ENCODE measurements around the gene KIF5A.

KIF5A gene

DNA sequence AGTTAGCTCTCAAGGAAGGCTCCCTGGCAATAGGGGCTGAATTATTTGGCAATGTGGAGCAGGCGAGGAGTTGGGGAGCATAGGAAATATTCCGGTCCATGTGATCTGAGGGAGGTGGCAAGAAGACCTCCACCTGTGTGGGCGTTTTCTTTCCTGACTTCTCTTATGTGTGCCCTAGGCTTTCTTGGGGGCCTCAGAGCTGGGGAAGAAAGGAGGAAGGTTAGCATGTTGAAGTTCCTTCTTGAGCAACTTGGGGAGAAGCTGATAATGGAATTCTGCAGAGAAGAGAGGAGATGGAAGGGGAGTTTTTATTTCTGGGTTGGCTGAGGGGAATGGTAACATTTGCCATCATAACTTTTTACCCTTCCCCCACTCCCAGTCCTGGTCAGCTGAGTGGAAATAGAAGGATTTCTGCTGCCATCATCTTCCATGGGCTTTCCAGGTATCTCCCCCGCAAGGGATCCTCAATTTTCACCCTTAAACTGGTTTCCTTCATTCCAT, 56.0 kb downstream of the KIF5A start:
- H3K4me3 ChIP-seq (ENCODE audit: low read depth, low read length): no peak overlapping the region
- TF ChIP-seq MYC (IDR thresholded peaks at IDR 0.05; ENCODE audit: low read depth, low read length) (no peak), POLR2A (IDR thresholded peaks at IDR 0.05; ENCODE audit: extremely low read depth, insufficient read length) (no peak)
- TF ChIP-seq, protein P1, sequence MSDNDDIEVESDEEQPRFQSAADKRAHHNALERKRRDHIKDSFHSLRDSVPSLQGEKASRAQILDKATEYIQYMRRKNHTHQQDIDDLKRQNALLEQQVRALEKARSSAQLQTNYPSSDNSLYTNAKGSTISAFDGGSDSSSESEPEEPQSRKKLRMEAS (IDR thresholded peaks at IDR 0.05; ENCODE audit: low read depth, low read length): no peak
- TF ChIP-seq, protein P2, sequence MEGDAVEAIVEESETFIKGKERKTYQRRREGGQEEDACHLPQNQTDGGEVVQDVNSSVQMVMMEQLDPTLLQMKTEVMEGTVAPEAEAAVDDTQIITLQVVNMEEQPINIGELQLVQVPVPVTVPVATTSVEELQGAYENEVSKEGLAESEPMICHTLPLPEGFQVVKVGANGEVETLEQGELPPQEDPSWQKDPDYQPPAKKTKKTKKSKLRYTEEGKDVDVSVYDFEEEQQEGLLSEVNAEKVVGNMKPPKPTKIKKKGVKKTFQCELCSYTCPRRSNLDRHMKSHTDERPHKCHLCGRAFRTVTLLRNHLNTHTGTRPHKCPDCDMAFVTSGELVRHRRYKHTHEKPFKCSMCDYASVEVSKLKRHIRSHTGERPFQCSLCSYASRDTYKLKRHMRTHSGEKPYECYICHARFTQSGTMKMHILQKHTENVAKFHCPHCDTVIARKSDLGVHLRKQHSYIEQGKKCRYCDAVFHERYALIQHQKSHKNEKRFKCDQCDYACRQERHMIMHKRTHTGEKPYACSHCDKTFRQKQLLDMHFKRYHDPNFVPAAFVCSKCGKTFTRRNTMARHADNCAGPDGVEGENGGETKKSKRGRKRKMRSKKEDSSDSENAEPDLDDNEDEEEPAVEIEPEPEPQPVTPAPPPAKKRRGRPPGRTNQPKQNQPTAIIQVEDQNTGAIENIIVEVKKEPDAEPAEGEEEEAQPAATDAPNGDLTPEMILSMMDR (IDR thresholded peaks at IDR 0.05; ENCODE audit: low read depth, low read length): no peak
- no peak for DNase-seq (ENCODE audit: low read depth)

DNA sequence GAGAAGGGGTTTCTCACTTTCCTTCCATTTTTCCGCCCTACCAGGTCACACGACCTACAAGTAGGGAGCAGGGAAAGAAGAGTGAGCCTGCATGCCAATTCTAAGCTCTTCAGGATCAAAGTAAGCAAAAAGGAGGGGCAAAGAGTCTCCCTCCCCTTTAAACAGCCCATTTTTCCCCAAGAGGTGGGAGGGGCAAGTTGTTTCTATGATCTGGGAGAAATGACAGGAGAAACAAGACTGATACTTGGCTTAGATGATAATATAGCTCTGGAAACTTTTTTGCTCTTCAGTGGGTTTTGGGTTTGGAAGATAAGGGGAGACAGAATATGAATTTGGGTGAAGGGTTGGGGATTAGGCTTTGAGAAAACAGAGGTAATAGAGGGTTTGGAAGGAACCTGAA, 56.6 kb downstream of the KIF5A start:
- H3K4me3 ChIP-seq (ENCODE audit: low read depth, low read length): no peak overlapping the region
- no peak for TF ChIP-seq MYC (IDR thresholded peaks at IDR 0.05; ENCODE audit: low read depth, low read length)
- no peak for TF ChIP-seq POLR2A (IDR thresholded peaks at IDR 0.05; ENCODE audit: extremely low read depth, insufficient read length)
- TF ChIP-seq, protein P2 (IDR thresholded peaks at IDR 0.05; ENCODE audit: low read depth, low read length): no peak
- TF ChIP-seq, protein P1 (IDR thresholded peaks at IDR 0.05; ENCODE audit: low read depth, low read length): no peak
- DNase-seq (ENCODE audit: low read depth): no peak

DNA sequence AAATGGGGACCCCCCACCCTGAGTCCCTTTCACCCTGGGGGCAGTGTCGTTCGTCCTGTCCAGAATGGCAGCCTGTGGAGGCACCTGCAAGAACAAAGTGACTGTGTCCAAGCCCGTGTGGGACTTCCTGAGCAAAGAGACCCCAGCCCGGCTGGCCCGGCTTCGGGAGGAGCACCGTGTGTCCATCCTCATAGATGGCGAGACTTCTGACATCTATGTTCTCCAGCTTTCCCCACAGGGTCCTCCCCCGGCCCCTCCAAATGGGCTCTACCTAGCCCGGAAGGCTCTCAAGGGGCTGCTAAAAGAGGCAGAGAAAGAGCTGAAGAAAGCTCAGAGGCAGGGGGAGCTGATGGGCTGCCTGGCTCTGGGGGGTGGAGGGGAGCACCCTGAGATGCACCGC, 57.0 kb downstream of the KIF5A start:
- no peak for DNase-seq (ENCODE audit: low read depth)
- H3K4me3 ChIP-seq (ENCODE audit: low read depth, low read length): no peak overlapping the region
- TF ChIP-seq, protein P1 (IDR thresholded peaks at IDR 0.05; ENCODE audit: low read depth, low read length): no peak
- TF ChIP-seq, protein P2 (IDR thresholded peaks at IDR 0.05; ENCODE audit: low read depth, low read length): no peak
- no peak for TF ChIP-seq POLR2A (IDR thresholded peaks at IDR 0.05; ENCODE audit: extremely low read depth, insufficient read length)
- no peak for TF ChIP-seq MYC (IDR thresholded peaks at IDR 0.05; ENCODE audit: low read depth, low read length)

DNA sequence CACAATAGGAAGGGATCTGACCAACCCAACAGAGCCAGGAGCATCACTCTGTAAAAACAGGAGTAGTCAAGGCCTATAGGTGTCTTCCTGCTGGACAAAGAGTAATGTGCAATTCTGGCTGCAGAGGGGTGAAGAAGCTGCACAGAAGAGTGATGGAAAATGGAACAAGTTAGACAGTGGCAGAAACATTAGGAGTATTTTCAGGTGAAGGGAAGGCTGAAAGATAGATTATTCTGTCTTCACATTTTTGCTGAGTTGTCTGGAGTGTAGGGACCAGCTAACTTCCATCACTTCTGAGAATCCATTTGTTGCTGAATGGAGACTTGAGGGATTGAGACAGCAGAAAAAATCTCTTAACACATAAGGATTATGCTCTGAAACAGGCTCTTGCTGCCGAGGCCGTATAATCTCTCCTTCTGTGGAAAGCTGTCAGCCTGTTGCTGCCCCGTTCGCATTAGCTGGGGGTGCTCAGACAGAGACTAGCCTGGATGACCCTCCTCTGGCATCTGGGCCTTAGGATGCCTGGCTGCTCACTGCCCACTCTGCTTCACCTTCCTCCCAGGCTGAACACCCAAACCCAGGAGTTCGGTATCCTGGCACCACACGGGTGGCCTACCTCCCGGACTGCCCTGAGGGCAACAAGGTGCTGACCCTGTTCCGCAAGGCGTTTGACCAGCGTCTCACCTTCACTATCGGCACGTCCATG, 58.3 kb downstream of the KIF5A start:
- DNase-seq (ENCODE audit: low read depth): no peak
- no peak overlapping the region for H3K4me3 ChIP-seq (ENCODE audit: low read depth, low read length)
- TF ChIP-seq MYC (IDR thresholded peaks at IDR 0.05; ENCODE audit: low read depth, low read length) (no peak), POLR2A (IDR thresholded peaks at IDR 0.05; ENCODE audit: extremely low read depth, insufficient read length) (no peak)
- TF ChIP-seq, protein P1 (IDR thresholded peaks at IDR 0.05; ENCODE audit: low read depth, low read length): no peak
- TF ChIP-seq, protein P2 (IDR thresholded peaks at IDR 0.05; ENCODE audit: low read depth, low read length): no peak

DNA sequence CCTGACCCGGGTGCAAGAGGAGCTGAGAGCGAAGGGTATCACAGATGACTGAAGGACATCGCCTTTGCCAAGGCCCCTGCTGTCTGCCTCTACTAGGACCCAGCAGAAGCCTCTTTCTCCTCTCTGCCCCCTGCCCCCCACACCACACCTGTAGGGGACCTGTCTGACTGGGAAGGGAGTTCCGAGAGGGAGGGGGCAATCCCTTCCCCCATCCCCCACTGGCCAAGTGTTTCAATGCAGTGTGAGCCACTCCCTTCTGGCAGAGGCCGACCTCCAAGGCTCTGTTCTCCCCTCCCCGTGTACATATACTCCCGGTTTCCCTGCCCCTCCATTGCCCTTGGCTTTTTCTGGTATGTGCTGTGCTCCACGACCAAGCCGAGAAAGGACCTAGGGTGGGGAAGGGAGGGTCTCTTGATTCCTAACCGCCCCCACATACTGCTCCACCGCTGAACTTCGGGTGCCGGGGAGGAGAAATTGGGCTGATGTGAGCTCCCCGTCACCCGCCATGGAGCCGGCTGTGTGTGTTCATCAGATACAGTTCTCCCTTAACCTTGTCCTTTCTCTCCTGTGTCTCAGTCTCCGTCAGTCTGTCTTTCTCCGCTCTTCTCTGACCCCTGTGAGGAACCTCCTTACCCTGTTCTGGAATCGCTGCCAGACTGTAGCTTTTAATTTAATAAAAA, 59.4 kb downstream of the KIF5A start:
- TF ChIP-seq MYC (IDR thresholded peaks at IDR 0.05; ENCODE audit: low read depth, low read length) (no peak), POLR2A (IDR thresholded peaks at IDR 0.05; ENCODE audit: extremely low read depth, insufficient read length) (no peak)
- TF ChIP-seq, protein P1 (IDR thresholded peaks at IDR 0.05; ENCODE audit: low read depth, low read length): no peak
- TF ChIP-seq, protein P2 (IDR thresholded peaks at IDR 0.05; ENCODE audit: low read depth, low read length): no peak
- no peak overlapping the region for H3K4me3 ChIP-seq (ENCODE audit: low read depth, low read length)
- no peak for DNase-seq (ENCODE audit: low read depth)
